ENCODE results near the gene NDUFAF8.

- no peak for TF ChIP-seq CTCF (IDR thresholded peaks at IDR 0.05)
- TF ChIP-seq POLR2A (IDR thresholded peaks at IDR 0.05): no peak
- TF ChIP-seq POLR2AphosphoS5 (IDR thresholded peaks at IDR 0.05): no peak
Measured at GRCh38 chr17:81272616-81273015, 33.5 kb downstream of the NDUFAF8 start.

All from transverse colon (tissue), 4 donors.